Trophoblast cell (in vitro differentiated cells and primary cell): ENCODE results near the gene IZUMO4.

Experiments
- DNase-seq, 2 donors: peaks; one replicate each; pipeline ENCODE4 v3.0.0-alpha.2; 2016
- H2AFZ ChIP-seq: 2 replicates; pipeline ENCODE4 v1.6.1; 2013; ENCODE audit warnings: low read length, moderate library complexity, mild to moderate bottlenecking; ENCODE audit not compliant: insufficient read depth, poor library complexity
- H2AK5ac ChIP-seq: 2 replicates; pipeline ENCODE4 v1.6.1; 2013; ENCODE audit warnings: mild to moderate bottlenecking, low read length
- H2BK120ac ChIP-seq: 2 replicates; pipeline ENCODE4 v1.6.1; 2013; ENCODE audit warnings: low read length, mild to moderate bottlenecking, moderate library complexity; ENCODE audit not compliant: insufficient read depth, poor library complexity
- H2BK12ac ChIP-seq: 2 replicates; pipeline ENCODE4 v1.6.1; 2013; ENCODE audit warnings: mild to moderate bottlenecking, low read length, moderate library complexity
- H2BK5ac ChIP-seq: 2 replicates; pipeline ENCODE4 v1.6.1; 2013; ENCODE audit warnings: low read length, low read depth, moderate library complexity, mild to moderate bottlenecking; ENCODE audit not compliant: poor library complexity
- H3K14ac ChIP-seq: 2 replicates; pipeline ENCODE4 v1.6.1; 2013; ENCODE audit warnings: mild to moderate bottlenecking, low read length
- H3K18ac ChIP-seq: 2 replicates; pipeline ENCODE4 v1.6.1; 2013; ENCODE audit warnings: mild to moderate bottlenecking, low read length
- H3K23ac ChIP-seq: 2 replicates; pipeline ENCODE4 v1.6.1; 2013; ENCODE audit warnings: low read length
- H3K27ac ChIP-seq: 2 replicates; pipeline ENCODE4 v1.5.1; 2013; ENCODE audit warnings: low read depth, mild to moderate bottlenecking, inconsistent platforms, low read length, moderate library complexity
- H3K27me3 ChIP-seq: 2 replicates; pipeline ENCODE4 v1.6.1; 2013; ENCODE audit warnings: inconsistent platforms, mild to moderate bottlenecking, low read length, moderate library complexity; ENCODE audit not compliant: insufficient read depth
- H3K36me3 ChIP-seq, 2 experiments: 1 replicate in 1 of 2; 2 replicates in 1 of 2; pipeline ENCODE4 v1.6.1; 2013; ENCODE audit warnings: low read length in 2 of 2, mild to moderate bottlenecking in 2 of 2, moderate library complexity in 1 of 2; ENCODE audit not compliant: insufficient read depth in 2 of 2, control insufficient read depth in 1 of 2
- H3K4ac ChIP-seq: 2 replicates; pipeline ENCODE4 v1.6.1; 2013; ENCODE audit warnings: low read depth, mild to moderate bottlenecking, low read length, moderate library complexity
- H3K4me1 ChIP-seq, 2 experiments: 1 replicate in 1 of 2; 2 replicates in 1 of 2; pipeline ENCODE4 v1.6.1; 2013; ENCODE audit warnings: low read length in 2 of 2, mild to moderate bottlenecking in 2 of 2, moderate library complexity in 1 of 2; ENCODE audit not compliant: insufficient read depth in 2 of 2, control insufficient read depth in 1 of 2
- H3K4me2 ChIP-seq: 2 replicates; pipeline ENCODE4 v1.6.1; 2013; ENCODE audit warnings: inconsistent platforms, mild to moderate bottlenecking, low read length, moderate library complexity
- H3K4me3 ChIP-seq: 2 replicates; pipeline ENCODE4 v1.5.1; 2013; ENCODE audit warnings: mild to moderate bottlenecking, low read depth, low read length, inconsistent platforms
- H3K79me1 ChIP-seq: one replicate; pipeline ENCODE4 v1.6.1; 2013; ENCODE audit warnings: low read length
- H3K79me2 ChIP-seq: 2 replicates; pipeline ENCODE4 v1.6.1; 2013; ENCODE audit warnings: low read length, mild to moderate bottlenecking; ENCODE audit not compliant: control insufficient read depth, insufficient read depth, poor library complexity
- H3K9ac ChIP-seq: 2 replicates; pipeline ENCODE4 v1.6.1; 2013; ENCODE audit warnings: mild to moderate bottlenecking, low read length
- H3K9me3 ChIP-seq: 2 replicates; pipeline ENCODE4 v1.6.1; 2013; ENCODE audit warnings: low read depth, mild to moderate bottlenecking, control low read depth, inconsistent platforms, low read length; ENCODE audit not compliant: insufficient read depth
- H4K12ac ChIP-seq: 2 replicates; pipeline ENCODE4 v1.6.1; 2013; ENCODE audit warnings: low read depth, mild to moderate bottlenecking, low read length, moderate library complexity
- H4K8ac ChIP-seq: 2 replicates; pipeline ENCODE4 v1.6.1; 2013; ENCODE audit warnings: low read depth, mild to moderate bottlenecking, low read length, moderate library complexity
- H4K91ac ChIP-seq: one replicate; pipeline ENCODE4 v1.6.1; 2013; ENCODE audit warnings: low read depth, mild to moderate bottlenecking, low read length, moderate library complexity
- WGBS: extraction: QIAGEN DNeasy Blood & Tissue Kit; methylation state at CpG from one replicate; pipeline ENCODE4 v1.1.7; 2013; ENCODE audit warnings: missing lambda C conversion rate; ENCODE audit not compliant: insufficient read length, insufficient coverage; ENCODE audit errors: extremely low coverage; 5-methylcytosine and 5-hydroxymethylcytosine counted together

IZUMO4 gene

GRCh38 chr19:2100719-2101061 lies 4.0 kb downstream of the IZUMO4 start:
- H3K79me2 ChIP-seq: peaks cover 2% of the 10 kb centered on the region
- no peak for DNase-seq
- no CpG with 5 or more reads among the region's 11 CpGs for WGBS
- H2BK12ac ChIP-seq: no peak overlapping the region
- no peak overlapping the region for H3K18ac ChIP-seq
- no peak overlapping the region for H4K8ac ChIP-seq
- H3K27me3 ChIP-seq: no peaks in the 10 kb centered on the region
- H3K79me1 ChIP-seq: peaks cover 7% of the 10 kb centered on the region
- no peak overlapping the region for H3K4me2 ChIP-seq
- no peak overlapping the region for H3K4me3 ChIP-seq
- H3K14ac ChIP-seq: no peak overlapping the region
- no peak overlapping the region for H2BK5ac ChIP-seq
- peaks cover 2 to 4% of the 10 kb centered on the region in 2 experiments for H3K4me1 ChIP-seq
- H2BK120ac ChIP-seq: no peak overlapping the region
- no peak overlapping the region for H2AFZ ChIP-seq
- H3K23ac ChIP-seq: no peak overlapping the region
- H3K36me3 ChIP-seq: peaks cover 56 to 57% of the 10 kb centered on the region in 2 experiments
- H4K12ac ChIP-seq: no peak overlapping the region
- H4K91ac ChIP-seq: no peak overlapping the region
- no peak overlapping the region for H3K4ac ChIP-seq
- no peak overlapping the region for H3K9ac ChIP-seq
- H3K9me3 ChIP-seq: peaks cover 7% of the 10 kb centered on the region
- no peak overlapping the region for H2AK5ac ChIP-seq
- no peak overlapping the region for H3K27ac ChIP-seq

GRCh38 chr19:2101417-2102335 lies 5.0 kb downstream of the IZUMO4 start:
- H2BK5ac ChIP-seq: no peak overlapping the region
- no peak overlapping the region for H3K9ac ChIP-seq
- no peak overlapping the region for H2AFZ ChIP-seq
- H3K79me2 ChIP-seq: no peaks in the 10 kb centered on the region
- no peak overlapping the region for H3K27ac ChIP-seq
- H3K4ac ChIP-seq: no peak overlapping the region
- H4K91ac ChIP-seq: no peak overlapping the region
- no peak for DNase-seq
- no peak overlapping the region for H2BK12ac ChIP-seq
- no peak overlapping the region for H4K12ac ChIP-seq
- no peak overlapping the region for H3K4me2 ChIP-seq
- H3K23ac ChIP-seq: no peak overlapping the region
- no peak overlapping the region for H2AK5ac ChIP-seq
- no peak overlapping the region for H3K18ac ChIP-seq
- no peaks in the 10 kb centered on the region for H3K79me1 ChIP-seq
- H3K4me1 ChIP-seq: peaks cover 2 to 4% of the 10 kb centered on the region in 2 experiments
- no CpG with 5 or more reads among the region's 45 CpGs for WGBS
- H4K8ac ChIP-seq: no peak overlapping the region
- no peak overlapping the region for H2BK120ac ChIP-seq
- no peak overlapping the region for H3K4me3 ChIP-seq
- H3K9me3 ChIP-seq: peaks cover 13% of the 10 kb centered on the region
- H3K27me3 ChIP-seq: no peaks in the 10 kb centered on the region
- peaks cover 65 to 67% of the 10 kb centered on the region in 2 experiments for H3K36me3 ChIP-seq
- no peak overlapping the region for H3K14ac ChIP-seq

GRCh38 chr19:2103045-2103707 lies 6.5 kb downstream of the IZUMO4 start:
- Histone ChIP-seq H3K79me2 (no peaks in the 10 kb centered on the region), H3K27me3 (no peaks in the 10 kb centered on the region), H2AFZ (no peak overlapping the region), H3K36me3 (peaks cover 76 to 78% of the 10 kb centered on the region in 2 experiments), H4K12ac (no peak overlapping the region), H4K91ac (no peak overlapping the region), H3K4me3 (no peak overlapping the region), H2BK12ac (no peak overlapping the region), H3K14ac (no peak overlapping the region), H3K4me2 (no peak overlapping the region), H3K9ac (no peak overlapping the region), H3K9me3 (peaks cover 13% of the 10 kb centered on the region), H3K27ac (no peak overlapping the region), H3K18ac (no peak overlapping the region), H2AK5ac (no peak overlapping the region), H3K23ac (no peak overlapping the region), H3K4me1 (no peaks in the 10 kb centered on the region), H4K8ac (no peak overlapping the region), H3K79me1 (no peaks in the 10 kb centered on the region), H3K4ac (no peak overlapping the region), H2BK5ac (no peak overlapping the region), H2BK120ac (no peak overlapping the region)
- no peak for DNase-seq
- no CpG with 5 or more reads among the region's 20 CpGs for WGBS

GRCh38 chr19:2108251-2109016 lies 11.7 kb downstream of the IZUMO4 start:
- Histone ChIP-seq H3K27me3 (no peaks in the 10 kb centered on the region), H3K36me3 (peaks cover 90 to 94% of the 10 kb centered on the region in 2 experiments), H3K9me3 (peaks cover 11% of the 10 kb centered on the region), H4K12ac (no peak overlapping the region), H2BK12ac (no peak overlapping the region), H3K4me2 (no peak overlapping the region), H3K4me3 (no peak overlapping the region), H3K27ac (no peak overlapping the region), H4K91ac (no peak overlapping the region), H3K18ac (no peak overlapping the region), H2BK5ac (no peak overlapping the region), H3K4ac (no peak overlapping the region), H3K14ac (no peak overlapping the region), H2BK120ac (no peak overlapping the region), H3K79me1 (no peaks in the 10 kb centered on the region), H2AK5ac (no peak overlapping the region), H3K9ac (no peak overlapping the region), H3K4me1 (no peaks in the 10 kb centered on the region), H3K79me2 (no peaks in the 10 kb centered on the region), H3K23ac (no peak overlapping the region), H4K8ac (no peak overlapping the region), H2AFZ (no peak overlapping the region)
- WGBS: no CpG with 5 or more reads among the region's 23 CpGs
- no peak for DNase-seq
